ENCODE results near the gene SELENON.

The SELENON gene

DNA sequence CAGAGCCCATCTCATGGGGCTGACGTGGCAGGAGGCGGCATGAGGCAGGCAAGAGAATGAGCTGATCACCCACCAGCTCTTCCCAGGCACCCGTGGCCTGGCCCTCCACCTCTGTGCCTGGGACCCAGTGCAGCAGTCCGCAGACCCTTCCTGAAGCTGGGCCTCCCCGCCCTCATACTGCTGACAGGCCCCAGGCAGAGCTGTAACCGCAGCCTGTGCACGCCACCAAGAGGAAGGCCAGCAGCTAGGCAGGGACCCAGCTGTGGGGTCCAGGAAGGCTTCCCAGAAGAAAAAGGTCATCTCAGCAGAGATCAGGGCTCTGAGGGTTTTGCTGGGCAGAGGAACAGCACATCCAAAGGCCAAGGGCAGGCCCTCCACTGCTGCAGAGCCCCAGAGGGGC is 9.9 kb downstream of the SELENON start:
- DNase-seq: no peak

DNA sequence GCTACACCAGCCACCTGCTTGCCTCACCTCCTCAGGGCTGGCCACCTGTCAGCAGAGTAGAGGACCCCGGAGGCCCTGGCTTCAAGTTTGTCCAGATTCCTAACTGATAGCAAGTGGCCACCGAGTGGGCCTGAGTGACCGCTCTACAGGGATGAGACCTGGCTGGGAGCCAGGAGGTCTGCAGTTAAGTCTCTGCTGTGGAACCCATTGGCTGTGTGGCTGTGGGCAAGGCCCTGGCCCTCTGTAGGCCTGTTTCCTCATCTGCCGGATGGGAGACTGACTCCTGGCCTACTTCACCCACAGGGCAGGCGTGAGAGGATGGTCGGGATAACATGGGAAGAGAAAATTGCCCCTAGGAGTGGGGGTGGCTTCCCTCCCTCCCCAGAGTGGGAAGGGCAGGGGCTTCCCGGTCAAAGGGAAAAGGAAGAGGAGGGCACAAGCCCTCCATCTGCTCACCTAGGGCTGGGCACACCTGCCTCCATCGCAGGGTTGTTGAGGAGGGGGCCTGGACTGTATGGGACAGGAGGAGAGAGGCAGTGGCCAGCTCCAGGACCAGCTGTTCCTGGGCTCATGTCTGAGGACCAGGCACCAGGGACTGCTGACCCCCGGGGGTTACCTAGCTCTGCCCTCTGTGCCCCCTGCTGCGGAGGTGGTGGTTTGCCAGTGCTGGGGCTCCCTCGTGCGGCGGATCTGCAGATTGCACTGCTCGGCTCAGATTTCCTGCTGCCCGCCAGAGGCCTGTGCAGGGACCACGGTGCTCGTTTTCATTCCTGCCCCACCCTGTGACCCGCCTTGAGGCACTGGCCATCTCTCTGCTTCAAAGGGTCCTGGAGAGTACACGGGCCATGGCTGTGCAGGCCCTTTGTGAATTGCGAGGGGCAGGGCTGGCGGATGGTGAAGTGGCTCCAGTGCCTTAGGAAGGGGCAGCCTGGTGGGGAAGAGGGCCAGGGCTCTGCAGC is 10.6 kb downstream of the SELENON start:
- DNase-seq: peak; percentile 27 to 67

DNA sequence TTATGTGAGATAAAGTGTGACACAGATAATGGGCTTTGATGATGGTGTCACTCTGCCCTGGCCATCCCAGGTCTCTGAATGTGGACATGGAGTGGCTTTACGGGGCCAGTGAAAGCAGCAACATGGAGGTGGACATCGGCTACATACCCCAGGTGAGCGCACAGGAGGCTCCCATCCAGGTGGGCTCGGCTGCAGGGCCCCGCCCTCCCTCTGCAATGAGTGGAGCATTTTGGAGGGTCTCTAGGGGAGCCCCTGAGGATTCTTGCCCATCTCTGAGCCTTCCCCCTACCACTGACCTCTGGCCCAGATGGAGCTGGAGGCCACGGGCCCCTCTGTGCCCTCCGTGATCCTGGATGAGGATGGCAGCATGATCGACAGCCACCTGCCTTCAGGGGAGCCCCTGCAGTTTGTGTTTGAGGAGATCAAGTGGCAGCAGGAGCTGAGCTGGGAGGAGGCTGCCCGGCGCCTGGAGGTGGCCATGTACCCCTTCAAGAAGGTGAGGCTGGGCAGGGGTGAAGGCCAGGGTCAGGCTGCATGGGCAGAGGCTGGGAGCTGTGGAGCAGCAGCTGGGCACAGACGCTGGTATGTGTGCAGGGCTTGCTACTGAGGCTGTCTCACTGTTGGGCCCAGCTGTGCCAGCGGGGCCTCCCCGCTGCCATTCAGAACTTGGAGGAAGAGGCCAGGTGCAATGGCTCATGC is 11.5 kb downstream of the SELENON start:
- DNase-seq: no peak

DNA sequence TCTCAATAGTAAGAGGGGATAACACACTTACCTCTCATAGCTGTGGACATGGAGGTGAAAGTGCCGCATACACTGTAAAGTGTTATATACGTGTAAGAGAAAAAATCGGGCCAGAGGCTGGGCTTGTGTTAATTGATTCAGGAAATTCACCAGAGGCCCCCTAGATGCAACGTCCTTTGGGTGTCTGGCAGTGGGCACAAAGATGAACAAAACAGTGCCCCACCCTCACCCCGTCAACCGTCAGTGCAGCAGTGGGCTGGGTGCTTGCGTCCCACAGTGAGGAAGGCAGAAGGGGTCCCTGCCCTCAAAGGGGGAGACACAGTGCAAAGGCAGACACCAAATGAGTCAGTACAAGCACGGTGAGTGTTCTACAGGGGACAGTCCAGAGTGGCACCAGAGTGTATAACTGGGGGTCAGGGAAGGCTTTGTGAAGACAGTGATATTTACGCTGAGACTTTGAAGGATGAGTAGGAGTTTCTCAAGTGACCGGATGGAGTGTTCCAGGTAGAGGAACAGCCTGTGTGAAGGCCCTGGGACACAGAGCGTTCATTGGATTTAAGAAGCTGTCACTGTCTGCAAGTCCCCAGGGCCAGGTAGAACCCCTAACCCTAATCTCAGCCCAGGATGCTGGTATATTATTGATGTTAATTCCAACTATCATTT is 13.2 kb downstream of the SELENON start:
- no peak for DNase-seq

DNA sequence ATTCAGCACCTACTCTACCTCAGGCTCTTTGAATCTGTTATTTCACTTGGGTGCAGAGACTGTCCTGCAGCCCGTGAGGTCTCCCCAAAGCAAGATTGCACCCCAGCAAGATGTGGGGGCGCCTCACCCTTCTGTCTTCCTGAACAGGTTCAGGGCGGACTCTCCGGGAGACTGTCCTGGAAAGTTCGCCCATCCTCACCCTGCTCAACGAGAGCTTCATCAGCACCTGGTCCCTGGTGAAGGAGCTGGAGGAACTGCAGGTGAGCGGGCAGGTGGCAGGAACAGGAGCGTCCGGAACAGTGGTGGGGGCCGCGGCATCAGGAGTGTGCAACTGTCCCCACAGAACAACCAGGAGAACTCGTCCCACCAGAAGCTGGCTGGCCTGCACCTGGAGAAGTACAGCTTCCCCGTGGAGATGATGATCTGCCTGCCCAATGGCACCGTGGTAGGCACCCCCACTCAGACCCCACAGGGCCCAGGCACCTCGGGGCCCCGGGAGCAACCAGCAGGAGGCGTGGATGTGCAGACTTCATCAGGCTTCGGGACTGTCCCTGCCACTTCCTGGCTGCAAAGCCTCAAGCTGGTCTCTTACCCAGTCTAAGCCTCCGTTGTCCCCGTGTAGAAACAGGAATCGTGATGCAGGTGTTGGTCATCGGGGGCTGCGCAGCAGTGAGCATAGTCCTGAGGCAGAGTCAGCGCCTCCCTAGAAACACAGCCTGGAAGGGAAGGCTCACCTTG is 13.9 kb downstream of the SELENON start:
- DNase-seq: no peak

DNA sequence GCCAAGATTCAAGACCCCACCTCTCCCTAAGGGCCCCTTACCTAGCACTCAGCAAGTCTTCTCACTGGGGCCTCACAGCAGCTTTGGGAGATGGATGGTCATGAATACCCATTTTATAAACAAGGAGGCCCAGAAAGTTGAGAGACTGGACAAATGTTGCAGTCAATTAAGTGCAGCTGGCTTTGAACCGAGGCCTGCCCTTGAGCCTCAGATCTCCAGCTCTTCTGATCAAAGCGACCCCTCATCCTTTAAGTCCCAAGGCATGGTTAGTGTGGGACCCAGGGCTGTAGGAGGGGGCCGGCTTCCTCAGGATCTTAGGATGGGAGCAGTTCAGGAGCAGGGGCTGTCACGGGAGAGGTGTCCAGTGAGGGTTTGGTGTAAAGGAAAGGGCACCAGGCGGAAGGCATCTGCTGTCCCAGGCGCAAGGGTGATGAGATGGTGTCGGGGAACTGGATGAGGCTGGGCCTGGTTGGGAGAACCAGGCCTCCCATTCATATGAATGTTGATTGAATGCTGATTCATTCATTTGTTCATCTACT is 14.6 kb downstream of the SELENON start:
- no peak for DNase-seq

DNA sequence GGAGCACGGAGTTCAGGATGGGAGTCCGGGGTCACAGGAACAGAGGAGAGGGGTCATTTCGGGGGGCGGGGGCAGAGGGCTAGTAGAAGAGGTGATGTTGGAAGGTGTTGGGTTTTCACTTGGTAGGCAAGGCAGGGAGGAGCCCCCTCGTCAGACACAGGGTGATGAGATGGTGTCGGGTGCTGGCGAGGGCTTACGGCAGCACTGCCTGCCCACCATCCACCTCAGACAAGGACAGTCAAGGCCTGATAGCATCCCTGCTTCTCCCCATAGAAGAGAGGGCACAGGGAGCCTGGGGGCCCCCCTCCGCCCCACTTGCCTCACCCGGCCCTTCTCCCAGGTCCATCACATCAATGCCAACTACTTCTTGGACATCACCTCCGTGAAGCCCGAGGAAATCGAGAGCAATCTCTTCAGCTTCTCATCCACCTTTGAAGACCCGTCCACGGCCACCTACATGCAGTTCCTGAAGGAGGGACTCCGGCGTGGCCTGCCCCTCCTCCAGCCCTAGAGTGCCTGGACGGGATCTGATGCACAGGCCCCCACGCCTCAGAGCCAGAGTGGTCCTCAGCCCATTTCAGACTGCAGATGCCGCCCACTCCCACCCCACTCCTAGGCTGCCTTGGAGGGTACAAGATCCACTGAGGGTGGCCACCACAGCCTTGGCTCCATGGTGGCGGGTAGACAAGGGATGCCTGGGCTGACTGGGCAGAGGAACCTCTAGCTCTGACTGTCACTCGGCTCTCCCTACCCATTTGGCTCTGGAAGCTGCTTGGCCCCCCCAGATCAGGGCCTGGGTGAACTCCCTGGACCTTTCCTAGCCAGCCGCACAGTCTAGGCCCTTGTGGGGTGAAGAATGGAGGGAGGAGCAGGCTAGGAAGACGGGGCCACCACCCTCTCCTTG is 15.5 kb downstream of the SELENON start:
- DNase-seq: no peak

DNA sequence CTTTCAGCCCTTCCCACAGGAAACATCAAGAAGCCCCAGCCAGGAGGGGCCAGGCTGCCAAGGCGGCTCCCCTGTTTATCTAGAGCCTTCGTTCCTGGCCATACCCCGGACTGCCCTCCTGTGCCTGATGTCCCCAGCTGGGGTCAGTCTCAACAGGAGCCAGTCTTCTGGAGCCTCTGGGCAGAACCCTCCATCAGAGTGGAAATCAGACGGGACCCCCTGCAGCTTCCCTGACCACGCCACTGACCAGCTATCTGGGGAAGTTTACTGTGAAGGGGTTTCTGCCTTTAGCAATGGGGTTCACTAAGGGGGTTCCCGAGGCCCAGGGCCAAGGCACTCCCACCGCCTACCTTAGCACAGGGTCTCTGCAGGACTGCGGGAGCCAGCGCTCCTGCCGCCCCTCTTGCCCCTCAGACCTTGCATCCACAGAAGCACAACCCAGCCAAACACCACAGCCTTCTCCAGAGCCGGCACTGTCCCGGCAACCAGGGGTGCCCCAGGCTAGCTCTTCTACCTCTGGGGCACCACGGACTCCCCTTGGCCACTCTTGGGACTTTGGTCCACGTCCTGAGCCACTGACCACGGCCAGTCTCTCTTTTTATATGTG is 16.2 kb downstream of the SELENON start:
- no peak for DNase-seq

DNA sequence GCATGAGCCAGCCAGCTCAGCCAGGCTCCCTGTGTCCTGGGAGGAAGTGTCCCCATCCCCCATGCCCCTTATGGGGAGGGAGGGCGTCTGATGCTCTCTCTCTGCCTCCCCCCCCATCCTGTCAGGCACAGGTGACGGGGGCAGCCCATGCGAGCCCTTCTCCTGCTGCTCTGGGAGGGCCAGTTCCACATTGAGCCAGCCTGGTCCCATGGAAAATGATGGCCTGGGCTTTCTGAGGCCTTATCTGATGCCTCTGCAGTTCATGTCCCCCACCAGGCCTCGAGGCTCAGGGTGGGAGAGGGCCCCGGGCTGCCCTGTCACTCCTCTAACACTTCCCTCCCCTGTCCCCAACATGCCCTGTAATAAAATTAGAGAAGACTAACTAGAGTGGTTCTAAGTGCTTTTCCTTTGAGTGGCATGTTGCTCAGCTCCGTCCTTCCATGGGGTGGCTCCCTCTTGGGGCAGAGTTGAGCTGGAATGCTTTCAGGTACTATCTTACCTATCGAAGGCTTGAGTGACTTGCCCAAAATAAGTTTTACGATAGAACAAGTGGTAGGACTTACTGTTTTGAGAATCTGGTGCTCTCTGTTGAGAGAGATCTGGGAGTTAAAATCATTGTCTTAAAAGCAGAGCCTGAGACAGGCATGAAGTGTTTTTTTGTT is 18.0 kb downstream of the SELENON start:
- no peak for DNase-seq

DNA sequence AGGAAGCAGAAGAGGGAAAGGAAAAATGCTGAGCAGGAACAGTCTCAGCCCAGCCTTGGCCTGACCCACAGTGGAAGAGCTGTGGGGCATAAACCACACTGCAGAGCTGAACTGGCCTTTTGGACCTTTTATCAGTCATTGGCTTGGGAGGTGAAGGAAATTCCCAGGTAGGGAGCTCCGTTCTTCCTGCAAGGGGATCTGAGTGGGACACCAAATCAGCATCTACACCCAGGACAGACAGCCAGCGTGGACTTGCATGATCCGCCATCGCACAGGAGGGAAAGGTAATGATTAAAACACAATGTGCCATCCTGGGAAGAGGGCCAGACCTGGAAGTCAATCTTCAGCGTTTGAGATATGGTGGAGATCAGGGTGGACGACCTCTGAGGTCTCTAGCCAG is 18.6 kb downstream of the SELENON start:
- no peak for DNase-seq

DNA sequence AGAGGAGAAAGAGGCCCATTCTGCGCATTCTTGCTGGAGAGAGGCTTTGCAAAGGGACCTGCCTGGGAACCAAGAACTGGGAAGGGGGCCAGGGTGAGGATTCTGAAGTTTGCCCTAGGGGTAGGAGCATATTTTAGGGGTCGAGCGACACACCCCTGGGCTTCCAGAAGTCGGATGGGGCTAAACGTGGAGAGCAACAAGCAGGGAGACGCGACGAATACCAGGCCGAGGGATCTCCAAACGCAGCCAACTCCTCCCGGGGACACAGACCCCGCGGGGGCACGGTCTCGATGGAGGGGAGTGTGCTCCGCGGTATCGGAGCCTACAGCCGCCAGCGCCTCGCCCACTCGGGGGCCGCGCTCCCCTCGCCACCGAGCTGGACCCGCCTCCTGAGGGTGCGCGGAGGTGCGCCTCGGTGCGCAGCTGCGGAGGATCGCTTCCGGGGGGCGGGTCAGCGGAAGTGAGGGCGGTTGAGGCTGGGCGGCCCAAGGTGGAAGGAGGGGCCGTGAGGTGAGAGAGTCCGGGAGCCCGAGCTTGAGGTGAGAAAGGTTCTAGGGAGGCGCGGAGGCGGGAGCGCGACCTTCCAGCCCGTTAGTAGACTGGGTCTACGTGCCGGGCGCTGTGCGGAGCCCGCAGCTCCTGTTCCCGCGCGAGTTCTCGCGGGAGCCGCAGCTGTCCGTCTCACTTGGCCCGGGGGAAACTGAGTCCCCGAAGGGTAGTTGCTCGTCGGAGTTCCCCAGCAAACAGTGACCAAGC is 19.7 kb downstream of the SELENON start, which contains the start of gene MTFR1L:
Gene MTFR1L (plus strand): TSS at position 464 of the 756 bp plus-strand sequence. CDS start 3,151 bp downstream, outside the sequence.
- peak; percentile 35 to 81 for DNase-seq

DNA sequence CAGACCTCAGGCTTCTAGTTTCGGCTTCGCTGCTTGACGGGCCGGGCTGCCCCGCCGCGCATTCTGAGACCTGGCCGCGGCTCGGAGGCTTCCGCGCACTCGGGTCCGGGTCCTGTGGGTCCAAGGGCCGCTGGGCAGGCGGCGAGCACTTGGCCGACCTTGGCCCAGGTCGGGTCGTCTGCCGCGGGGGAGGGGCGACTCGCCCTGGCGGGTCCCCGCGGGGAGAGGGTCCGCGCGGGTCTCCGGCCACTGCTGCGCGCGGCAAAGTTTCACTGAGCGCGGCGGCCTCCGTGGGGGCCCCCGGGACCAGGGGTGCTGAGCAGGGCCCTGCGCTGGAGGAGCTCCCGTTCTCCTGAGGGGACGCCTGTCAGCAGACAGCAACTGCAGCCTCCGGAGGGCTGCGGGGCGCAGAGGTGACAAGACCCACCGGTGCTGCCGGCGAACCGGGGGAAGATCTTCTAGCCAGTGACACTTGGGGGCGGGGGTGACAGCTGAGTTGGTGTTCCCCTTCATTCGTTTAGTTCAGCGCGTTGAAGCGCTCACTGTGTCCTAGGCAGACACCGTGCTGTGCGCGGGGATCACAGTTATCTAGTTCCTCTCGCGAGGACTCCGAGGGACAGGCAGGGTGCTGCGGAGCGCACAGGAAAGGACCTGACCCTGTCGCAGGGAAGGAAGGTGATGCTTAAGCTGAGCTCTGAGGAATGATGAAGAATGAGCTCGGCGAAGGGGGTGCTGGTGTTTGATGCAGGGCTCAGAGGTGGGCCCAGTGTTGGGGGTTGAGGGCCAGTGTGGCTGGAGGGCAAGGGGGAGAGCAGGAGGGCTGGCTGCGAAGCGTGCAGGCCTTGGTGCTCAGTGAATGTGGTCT is 20.5 kb downstream of the SELENON start:
- peak in 1 of 2 experiments; percentile 58 for DNase-seq

DNA sequence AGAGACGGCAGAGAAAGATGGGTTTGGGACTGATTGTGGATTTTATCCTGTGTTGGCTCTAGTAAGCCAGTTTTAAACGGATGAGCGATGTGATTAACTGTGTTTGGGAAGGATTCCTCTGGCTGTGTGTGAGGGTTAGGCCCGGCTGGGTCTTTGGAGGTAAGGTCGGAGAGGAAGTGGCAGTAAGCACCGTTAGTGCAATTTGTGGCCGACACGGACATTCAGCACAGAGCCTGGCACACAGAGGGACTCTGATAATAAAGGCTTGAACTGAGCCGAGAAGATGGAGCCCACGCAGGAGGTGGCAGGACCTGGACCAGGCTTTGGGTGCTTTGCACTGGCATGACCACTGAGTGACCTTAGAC is 21.1 kb downstream of the SELENON start:
- no peak for DNase-seq

DNA sequence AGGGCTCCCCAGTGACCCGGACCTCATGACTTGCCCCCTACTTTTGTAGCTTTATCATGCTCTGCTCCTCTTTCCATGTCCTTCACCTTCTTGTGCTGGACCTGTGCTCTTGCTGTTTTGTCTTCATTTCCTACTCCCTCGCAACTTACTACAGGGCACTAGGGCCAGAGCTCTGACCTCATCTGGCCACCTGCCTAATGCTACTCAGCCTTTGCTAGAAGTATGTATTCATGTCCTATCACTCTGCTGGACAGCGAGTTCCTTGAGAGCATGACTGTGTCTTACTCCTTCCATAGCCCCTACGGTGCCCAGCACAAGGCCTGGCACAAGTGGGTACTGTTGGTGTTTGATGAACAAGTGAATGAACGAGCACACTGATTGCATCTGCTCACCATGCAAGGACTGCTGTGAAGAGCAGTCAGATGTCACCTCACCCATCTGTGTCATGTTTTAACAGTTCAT is 21.7 kb downstream of the SELENON start:
- DNase-seq: no peak

DNA sequence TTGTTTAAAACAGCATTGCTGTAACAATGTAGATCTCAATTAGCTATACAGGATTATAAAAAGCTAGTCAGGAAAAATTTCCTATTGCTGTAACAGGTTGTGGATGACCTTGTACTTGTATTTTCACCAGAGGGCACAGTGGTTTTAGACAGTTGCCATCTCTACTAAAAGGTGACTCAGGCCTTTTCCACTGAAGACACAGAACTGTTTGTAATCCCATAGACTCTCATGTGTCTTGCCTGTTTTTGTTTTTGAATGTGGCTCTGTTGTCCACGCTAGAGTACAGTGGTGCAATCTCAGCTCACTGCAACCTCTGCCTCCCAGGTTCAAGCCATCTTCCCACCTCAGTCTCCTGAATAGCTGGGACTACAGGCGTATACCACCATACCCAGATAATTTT is 25.6 kb downstream of the SELENON start:
- no peak for DNase-seq

DNA sequence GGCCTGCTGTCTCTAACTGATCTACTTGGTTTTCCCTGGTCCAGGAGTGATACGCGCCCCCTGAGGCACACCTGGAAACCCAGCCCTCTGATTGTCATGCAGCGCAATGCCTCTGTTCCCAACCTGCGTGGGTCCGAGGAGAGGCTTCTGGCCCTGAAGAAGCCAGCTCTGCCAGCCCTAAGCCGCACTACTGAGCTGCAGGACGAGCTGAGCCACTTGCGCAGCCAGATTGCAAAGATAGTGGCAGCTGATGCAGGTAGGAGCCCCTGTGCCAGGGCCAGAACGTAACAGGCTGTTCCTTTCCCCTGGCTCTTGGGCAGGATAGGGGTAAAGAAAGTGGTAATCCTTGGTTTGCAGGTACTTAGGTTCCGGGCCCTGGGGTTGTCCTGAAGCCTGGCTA is 26.6 kb downstream of the SELENON start:
- DNase-seq: no peak

DNA sequence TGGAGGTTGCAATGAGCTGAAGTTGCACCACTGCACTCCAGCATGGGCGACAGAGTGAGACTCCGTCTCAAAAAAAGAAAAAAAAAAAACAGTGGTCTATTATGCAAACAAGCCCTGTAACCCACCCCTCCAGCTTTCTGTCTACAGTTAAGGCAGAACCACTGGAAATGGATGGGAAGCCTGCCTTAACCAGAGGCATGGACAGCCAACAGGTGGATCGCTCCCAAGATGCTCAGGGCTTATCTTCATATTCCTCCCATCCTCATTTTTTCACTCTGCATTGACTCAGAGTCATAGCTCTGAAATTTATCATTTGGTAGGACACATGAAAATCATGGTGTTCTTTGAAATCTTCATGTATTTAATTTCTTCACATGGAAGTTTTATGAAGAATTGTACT is 28.5 kb downstream of the SELENON start:
- no peak for DNase-seq

DNA sequence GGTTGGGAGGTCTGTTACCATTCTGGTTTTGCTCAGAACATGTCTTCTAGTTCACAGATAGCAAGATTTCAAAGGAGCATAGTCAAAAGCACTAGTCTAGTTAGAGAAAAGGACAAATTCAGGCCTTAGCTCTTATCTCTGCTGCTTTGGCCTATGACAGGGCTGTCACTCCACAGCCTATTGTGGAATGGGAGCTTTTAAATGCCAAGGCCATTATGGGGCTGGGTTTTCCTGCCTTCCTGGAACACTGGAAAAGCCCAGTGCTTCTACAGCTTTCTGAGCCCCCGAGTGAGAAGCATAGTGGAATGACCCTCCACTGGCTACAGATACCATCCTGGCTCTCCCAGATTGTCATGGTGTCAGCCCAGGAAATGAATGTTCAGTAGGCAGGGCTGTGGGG is 29.1 kb downstream of the SELENON start:
- DNase-seq: no peak
